HepG2 (cell line): ENCODE results near the gene PLA2G4B. TPM values are rescaled to one million over a fixed set of nuclear protein-coding genes. Genes with fewer than 3 reads are reported as not detected.

ENCODE experiments used
- ATAC-seq: fragments of 200-7000 bp; cut with Tn5 transposase; 3 replicates; pipeline ENCODE4 v1.9.1; 2020; ENCODE audit warnings: mild to moderate bottlenecking, moderate library complexity
- BruUV-seq: library from RNA; stranded (reverse); fragments of 400-500 nt; replicated peaks from 2 replicates; lab custom pipeline; 2021; lab: Mats Ljungman, UMichigan
- CTCF ChIA-PET: fragments of 300-600 bp; formaldehyde crosslinking; extraction: SDS; loops from one replicate; lab custom pipeline; 2021; ENCODE audit warnings: low total read pairs, inconsistent platforms, low intra/inter-chr PET ratio; lab: Yijun Ruan, JAX
- POLR2A ChIA-PET: fragments of 350-600 bp; sonication (Branson Sonifier 250); formaldehyde crosslinking; loops from one replicate; lab custom pipeline; 2020; ENCODE audit warnings: antibody characterized with exemption, inconsistent platforms; lab: Yijun Ruan, JAX
- DNase-seq: peaks from one replicate; pipeline ENCODE4 v3.0.0-alpha.2; 2015; ENCODE audit warnings: low spot score
- FAIRE-seq: peaks from 3 replicates; lab custom pipeline; 2011; peaks lifted over from hg19 to GRCh38; lab: Jason Lieb, UNC
- H2AFZ ChIP-seq: one replicate; pipeline ENCODE4 v1.6.1; 2011; ENCODE audit warnings: low read length, inconsistent platforms
- H3K27ac ChIP-seq: fragments of 300-600 bp; 3 replicates; pipeline ENCODE4 v1.8.0; 2011; ENCODE audit warnings: mixed run types, mild to moderate bottlenecking, mixed read lengths, low read length, inconsistent platforms; ENCODE audit not compliant: insufficient read depth; ENCODE audit errors: extremely low read length
- H3K27me3 ChIP-seq, 2 experiments: fragments of 200-600 bp in 1 of 2; 2 replicates in 1 of 2; 3 replicates in 1 of 2; pipeline versions ENCODE4 v1.6.0 to v1.8.0; 2011; ENCODE audit warnings: low read length in 2 of 2, mild to moderate bottlenecking in 2 of 2, moderate library complexity in 2 of 2, inconsistent platforms in 1 of 2; ENCODE audit not compliant: insufficient read depth in 2 of 2, control insufficient read depth in 1 of 2
- H3K36me3 ChIP-seq, 2 experiments: fragments of 200-600 bp in 1 of 2; replicated peaks in 1 of 2; 2 replicates in 1 of 2; 3 replicates in 1 of 2; pipeline versions ENCODE4 v1.5.1 to v1.8.0; 2011; ENCODE audit warnings: low read length in 2 of 2, inconsistent platforms in 1 of 2; ENCODE audit not compliant: insufficient read depth in 2 of 2, control insufficient read depth in 1 of 2
- H3K4me1 ChIP-seq: 2 replicates; pipeline ENCODE4 v1.5.1; 2012; ENCODE audit warnings: low read length, inconsistent platforms; ENCODE audit not compliant: insufficient read depth
- H3K4me2 ChIP-seq: 2 replicates; pipeline ENCODE4 v1.6.0; 2011; ENCODE audit warnings: low read depth, low read length, inconsistent platforms
- H3K4me3 ChIP-seq, 3 experiments: fragments of 200-600 bp in 1 of 3; sonication (generic), shearing (Covaris generic) in 1 of 3; replicated peaks in 1 of 3; 2 replicates each; pipeline ENCODE4 v1.5.1; 2011 to 2016; ENCODE audit warnings: low read length in 3 of 3, inconsistent platforms in 2 of 3, low read depth in 2 of 3, mild to moderate bottlenecking in 2 of 3, control low read depth in 1 of 3, mixed read lengths in 1 of 3; ENCODE audit not compliant: insufficient read depth in 1 of 3
- H3K79me2 ChIP-seq: one replicate; pipeline ENCODE4 v1.6.1; 2011; ENCODE audit warnings: low read length, inconsistent platforms; ENCODE audit not compliant: insufficient read depth
- H3K9ac ChIP-seq: 2 replicates; pipeline ENCODE4 v1.6.0; 2011; ENCODE audit warnings: mild to moderate bottlenecking, low read depth, low read length, inconsistent platforms; ENCODE audit not compliant: insufficient read depth
- H3K9me3 ChIP-seq: 2 replicates; pipeline ENCODE4 v1.5.1; 2012; ENCODE audit warnings: mild to moderate bottlenecking, low read length
- H4K20me1 ChIP-seq: 2 replicates; pipeline ENCODE4 v1.6.0; 2011; ENCODE audit warnings: inconsistent platforms, mild to moderate bottlenecking, low read length, moderate library complexity; ENCODE audit not compliant: insufficient read depth
- CENPX ChIP-seq: sonication (generic); formaldehyde crosslinking; IDR thresholded peaks from 2 replicates; pipeline ENCODE4 v1.9.0; 2021; ENCODE audit warnings: mild to moderate bottlenecking, missing genetic modification reagents, moderate library complexity
- DNMT1 ChIP-seq: sonication (generic); formaldehyde crosslinking; IDR thresholded peaks from 2 replicates; pipeline ENCODE4 v1.5.1; 2020; ENCODE audit warnings: mild to moderate bottlenecking, missing genetic modification reagents
- JUN ChIP-seq: sonication (generic); formaldehyde crosslinking; IDR thresholded peaks from 2 replicates; pipeline ENCODE4 v1.4.0; 2020; ENCODE audit warnings: mild to moderate bottlenecking, missing genetic modification reagents
- MLLT10 ChIP-seq: sonication (generic); formaldehyde crosslinking; IDR thresholded peaks from 2 replicates; pipeline ENCODE4 v1.4.0; 2020; ENCODE audit warnings: missing genetic modification reagents
- MTF1 ChIP-seq: sonication (generic); formaldehyde crosslinking; IDR thresholded peaks from 2 replicates; pipeline ENCODE4 v1.5.0; 2020; ENCODE audit warnings: missing genetic modification reagents
- SRY ChIP-seq: sonication (generic); formaldehyde crosslinking; IDR thresholded peaks from 2 replicates; pipeline ENCODE4 v1.8.0; 2022; ENCODE audit warnings: mild to moderate bottlenecking, missing genetic modification reagents
- ZFP62 ChIP-seq: sonication (generic); formaldehyde crosslinking; IDR thresholded peaks from 2 replicates; pipeline ENCODE4 v1.4.0; 2020; ENCODE audit warnings: missing genetic modification reagents
- ZNF3 ChIP-seq: IDR thresholded peaks from 2 replicates; pipeline ENCODE4 v1.7.0; 2017; ENCODE audit warnings: inconsistent platforms
- ZNF317 ChIP-seq: sonication (generic); formaldehyde crosslinking; IDR thresholded peaks from 2 replicates; pipeline ENCODE4 v1.5.0; 2020; ENCODE audit warnings: mild to moderate bottlenecking, missing genetic modification reagents
- ZNF33B ChIP-seq: sonication (generic); formaldehyde crosslinking; IDR thresholded peaks from 2 replicates; pipeline ENCODE4 v1.5.1; 2020; ENCODE audit warnings: mild to moderate bottlenecking, missing genetic modification reagents
- ZNF629 ChIP-seq: sonication (generic); formaldehyde crosslinking; conservative IDR thresholded peaks from 2 replicates; pipeline ENCODE4 v1.5.0; 2020; ENCODE audit warnings: missing genetic modification reagents
- ZNF792 ChIP-seq: IDR thresholded peaks from 2 replicates; pipeline ENCODE4 v1.6.1; 2016
- WGBS: methylation state at CpG from one replicate; pipeline ENCODE4 v1.1.6; 2017; ENCODE audit warnings: low lambda C conversion rate; 5-methylcytosine and 5-hydroxymethylcytosine counted together
- in situ Hi-C: cut with HindIII; loops from 2 replicates; pipeline ENCODE4 v1.10.0; 2017; ENCODE audit warnings: low pct_unique_long_range_greater_than_20kb; ENCODE audit not compliant: extremely low pct_ligation_motif_present
- intact Hi-C: fragments of 100-400 bp; cut with micrococcal nuclease; formaldehyde crosslinking; loops from one replicate; pipeline ENCODE4 v1.10.0; 2022; ENCODE audit not compliant: unreplicated experiment
- polyA plus RNA-seq, 8 experiments: library from polyadenylated mRNA; depleted of rRNA in 3 of 8; stranded (reverse) in 7 of 8; unstranded in 1 of 8; fragments of >200 nt; fragmentation: Illumina TruSeq in 4 of 8; extraction: Trizol in 4 of 8; gene quantifications; 2 replicates each; pipeline versions ENCODE4 v1.2.1 to v1.2.3, GENCODE V29; 2011 to 2016; ENCODE audit warnings: low read depth in 4 of 8, missing spikeins in 1 of 8, mixed read lengths in 1 of 8; ENCODE audit not compliant: insufficient read depth in 1 of 8
- total RNA-seq, 5 experiments: library from RNA; depleted of rRNA; stranded (reverse); fragments of >200 nt; fragmentation: Illumina TruSeq; extraction: Trizol; gene quantifications; 2 replicates each; pipeline ENCODE4 v1.2.3, GENCODE V29; 2016; ENCODE audit warnings: low read depth in 1 of 5
- TF ChIP-seq, protein P1 (sequence below): sonication (generic); formaldehyde crosslinking; IDR thresholded peaks from 2 replicates; pipeline ENCODE4 v1.5.1; 2020; ENCODE audit warnings: mild to moderate bottlenecking, missing genetic modification reagents, borderline replicate concordance
- TF ChIP-seq, protein P2 (sequence below): IDR thresholded peaks from 2 replicates; pipeline ENCODE4 v1.6.1; 2016; ENCODE audit warnings: missing compliant biosample characterization, missing genetic modification reagents, borderline replicate concordance
- TF ChIP-seq, protein P3 (sequence below): IDR thresholded peaks from 2 replicates; pipeline ENCODE4 v1.6.1; 2016; ENCODE audit warnings: missing genetic modification reagents, missing compliant biosample characterization

The PLA2G4B gene
- total and polyA plus RNA-seq, 2 of the 13 experiments (the other 11 are each of a cell fraction or from before 2014, with no cell fraction given), result 5.1 to 8.0 TPM

DNA sequence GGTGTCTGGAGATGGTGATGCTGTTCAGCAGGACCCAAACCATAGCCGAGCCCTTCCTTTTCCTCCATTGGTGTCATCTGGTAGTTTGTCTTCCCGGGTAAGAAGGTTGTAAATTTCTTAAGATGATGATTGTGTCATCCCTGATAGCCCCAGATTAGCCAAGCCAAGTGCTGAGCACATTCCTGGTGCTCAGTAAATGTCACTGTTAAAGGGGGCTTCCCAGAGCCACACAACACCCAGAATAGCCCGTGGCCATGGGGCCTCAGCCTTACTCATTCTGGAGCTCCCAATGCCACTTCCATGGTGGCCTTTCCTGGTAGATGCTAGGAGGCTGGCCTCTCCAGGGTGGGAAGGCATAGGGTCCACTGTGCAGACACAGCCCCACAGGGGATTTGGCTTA, 4.6 kb upstream of the PLA2G4B start (continued):
- TF ChIP-seq, protein P1, sequence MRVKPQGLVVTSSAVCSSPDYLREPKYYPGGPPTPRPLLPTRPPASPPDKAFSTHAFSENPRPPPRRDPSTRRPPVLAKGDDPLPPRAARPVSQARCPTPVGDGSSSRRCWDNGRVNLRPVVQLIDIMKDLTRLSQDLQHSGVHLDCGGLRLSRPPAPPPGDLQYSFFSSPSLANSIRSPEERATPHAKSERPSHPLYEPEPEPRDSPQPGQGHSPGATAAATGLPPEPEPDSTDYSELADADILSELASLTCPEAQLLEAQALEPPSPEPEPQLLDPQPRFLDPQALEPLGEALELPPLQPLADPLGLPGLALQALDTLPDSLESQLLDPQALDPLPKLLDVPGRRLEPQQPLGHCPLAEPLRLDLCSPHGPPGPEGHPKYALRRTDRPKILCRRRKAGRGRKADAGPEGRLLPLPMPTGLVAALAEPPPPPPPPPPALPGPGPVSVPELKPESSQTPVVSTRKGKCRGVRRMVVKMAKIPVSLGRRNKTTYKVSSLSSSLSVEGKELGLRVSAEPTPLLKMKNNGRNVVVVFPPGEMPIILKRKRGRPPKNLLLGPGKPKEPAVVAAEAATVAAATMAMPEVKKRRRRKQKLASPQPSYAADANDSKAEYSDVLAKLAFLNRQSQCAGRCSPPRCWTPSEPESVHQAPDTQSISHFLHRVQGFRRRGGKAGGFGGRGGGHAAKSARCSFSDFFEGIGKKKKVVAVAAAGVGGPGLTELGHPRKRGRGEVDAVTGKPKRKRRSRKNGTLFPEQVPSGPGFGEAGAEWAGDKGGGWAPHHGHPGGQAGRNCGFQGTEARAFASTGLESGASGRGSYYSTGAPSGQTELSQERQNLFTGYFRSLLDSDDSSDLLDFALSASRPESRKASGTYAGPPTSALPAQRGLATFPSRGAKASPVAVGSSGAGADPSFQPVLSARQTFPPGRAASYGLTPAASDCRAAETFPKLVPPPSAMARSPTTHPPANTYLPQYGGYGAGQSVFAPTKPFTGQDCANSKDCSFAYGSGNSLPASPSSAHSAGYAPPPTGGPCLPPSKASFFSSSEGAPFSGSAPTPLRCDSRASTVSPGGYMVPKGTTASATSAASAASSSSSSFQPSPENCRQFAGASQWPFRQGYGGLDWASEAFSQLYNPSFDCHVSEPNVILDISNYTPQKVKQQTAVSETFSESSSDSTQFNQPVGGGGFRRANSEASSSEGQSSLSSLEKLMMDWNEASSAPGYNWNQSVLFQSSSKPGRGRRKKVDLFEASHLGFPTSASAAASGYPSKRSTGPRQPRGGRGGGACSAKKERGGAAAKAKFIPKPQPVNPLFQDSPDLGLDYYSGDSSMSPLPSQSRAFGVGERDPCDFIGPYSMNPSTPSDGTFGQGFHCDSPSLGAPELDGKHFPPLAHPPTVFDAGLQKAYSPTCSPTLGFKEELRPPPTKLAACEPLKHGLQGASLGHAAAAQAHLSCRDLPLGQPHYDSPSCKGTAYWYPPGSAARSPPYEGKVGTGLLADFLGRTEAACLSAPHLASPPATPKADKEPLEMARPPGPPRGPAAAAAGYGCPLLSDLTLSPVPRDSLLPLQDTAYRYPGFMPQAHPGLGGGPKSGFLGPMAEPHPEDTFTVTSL (CRISPR knock-in tag), result no peak
- no peak for TF ChIP-seq ZFP62 (CRISPR knock-in tag)

DNA sequence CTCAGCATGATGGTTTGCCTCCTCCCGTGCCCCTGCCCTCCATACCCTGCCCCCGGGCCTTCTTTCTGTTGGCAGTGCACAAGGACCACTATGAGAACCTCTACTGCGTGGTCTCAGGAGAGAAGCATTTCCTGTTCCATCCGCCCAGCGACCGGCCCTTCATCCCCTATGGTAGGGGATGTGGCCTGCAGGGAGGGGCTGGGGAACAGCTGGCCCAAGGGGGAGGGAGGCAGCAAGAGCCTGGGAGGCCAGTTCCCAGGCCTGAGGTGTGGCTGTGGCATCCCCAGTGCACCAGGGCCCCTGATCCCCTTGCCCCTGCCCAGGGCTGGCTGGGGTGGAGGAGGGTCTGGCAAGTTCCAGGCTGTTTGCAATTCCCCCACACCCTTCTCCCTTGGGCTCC, 2.6 kb upstream of the PLA2G4B start:
- no peaks in the 10 kb centered on the region for H3K4me1 ChIP-seq
- H3K36me3 ChIP-seq, result peaks cover 1 to 5% of the 10 kb centered on the region in 2 experiments; a peak in 1 of 5 replicates
- in situ Hi-C loops (no loop called here), intact Hi-C loops (no loop called here)
- no peaks in the 10 kb centered on the region for H3K79me2 ChIP-seq
- BruUV-seq, result no TSS peak
- no peak overlapping the region for H3K27ac ChIP-seq
- FAIRE-seq (no peak), ATAC-seq (no peak), DNase-seq (no peak)
- H2AFZ ChIP-seq, result no peak overlapping the region
- TF ChIP-seq MTF1 (CRISPR knock-in tag) (no peak), ZNF3 (CRISPR knock-in tag) (no peak), CENPX (no peak), JUN (CRISPR knock-in tag) (no peak), SRY (CRISPR knock-in tag) (no peak), MLLT10 (CRISPR knock-in tag) (no peak), ZNF317 (CRISPR knock-in tag) (no peak), ZNF33B (CRISPR knock-in tag) (no peak), DNMT1 (CRISPR knock-in tag) (no peak), ZNF629 (CRISPR knock-in tag) (no peak), ZNF792 (CRISPR knock-in tag) (no peak)
- TF ChIP-seq, protein P2, sequence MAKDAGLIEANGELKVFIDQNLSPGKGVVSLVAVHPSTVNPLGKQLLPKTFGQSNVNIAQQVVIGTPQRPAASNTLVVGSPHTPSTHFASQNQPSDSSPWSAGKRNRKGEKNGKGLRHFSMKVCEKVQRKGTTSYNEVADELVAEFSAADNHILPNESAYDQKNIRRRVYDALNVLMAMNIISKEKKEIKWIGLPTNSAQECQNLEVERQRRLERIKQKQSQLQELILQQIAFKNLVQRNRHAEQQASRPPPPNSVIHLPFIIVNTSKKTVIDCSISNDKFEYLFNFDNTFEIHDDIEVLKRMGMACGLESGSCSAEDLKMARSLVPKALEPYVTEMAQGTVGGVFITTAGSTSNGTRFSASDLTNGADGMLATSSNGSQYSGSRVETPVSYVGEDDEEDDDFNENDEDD (CRISPR knock-in tag), result no peak
- TF ChIP-seq, protein P3, sequence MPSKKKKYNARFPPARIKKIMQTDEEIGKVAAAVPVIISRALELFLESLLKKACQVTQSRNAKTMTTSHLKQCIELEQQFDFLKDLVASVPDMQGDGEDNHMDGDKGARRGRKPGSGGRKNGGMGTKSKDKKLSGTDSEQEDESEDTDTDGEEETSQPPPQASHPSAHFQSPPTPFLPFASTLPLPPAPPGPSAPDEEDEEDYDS (CRISPR knock-in tag), result no peak
- no peak overlapping the region for H3K9ac ChIP-seq
- CTCF ChIA-PET, result no interaction called here
- no peaks in the 10 kb centered on the region for H3K27me3 ChIP-seq
- no peak overlapping the region for H3K4me2 ChIP-seq
- POLR2A ChIA-PET, result no interaction called here
- 94% methylated on average over 6 of the region's 6 CpGs for WGBS
- no peaks in the 10 kb centered on the region for H3K9me3 ChIP-seq
- no peaks in the 10 kb centered on the region for H4K20me1 ChIP-seq
- H3K4me3 ChIP-seq, result no peak overlapping the region
